ENCODE measurements around the gene PINLYP. TPM values are rescaled to one million over a fixed set of nuclear protein-coding genes. Genes with fewer than 3 reads are reported as not detected.

PINLYP gene
- total RNA-seq, 6 experiments from 2014 or later = 0.58 to 1.5 (median 0.81) TPM; not detected in 1

GRCh38 chr19:43541920-43542650, 33.5 kb upstream of the PINLYP start:
- intact Hi-C loops (cut with DNase I) = no loop called here
- ATAC-seq (peak; percentile 45 to 87 (median 60)), DNase-seq (no peak)
- Histone ChIP-seq H3K4me3 (no peak overlapping the region), H3K9me3 (no peaks in the 10 kb centered on the region), H3K36me3 (peaks cover 0 to 2% (median 0%) of the 10 kb centered on the region in 4 donors), H3K4me1 (peaks cover 0 to 10% (median 0%) of the 10 kb centered on the region in 4 donors), H3K27ac (peak overlapping the region in 1 of 3 donors; percentile 55), H3K27me3 (no peaks in the 10 kb centered on the region)
- WGBS (ENCODE audit: insufficient coverage, low coverage, low lambda C conversion rate, missing lambda C conversion rate) = 94% methylated on average over 4 of the region's 5 CpGs
- TF ChIP-seq POLR2A (IDR thresholded peaks at IDR 0.05) (no peak), CTCF (IDR thresholded peaks at IDR 0.05) (no peak)

DNA sequence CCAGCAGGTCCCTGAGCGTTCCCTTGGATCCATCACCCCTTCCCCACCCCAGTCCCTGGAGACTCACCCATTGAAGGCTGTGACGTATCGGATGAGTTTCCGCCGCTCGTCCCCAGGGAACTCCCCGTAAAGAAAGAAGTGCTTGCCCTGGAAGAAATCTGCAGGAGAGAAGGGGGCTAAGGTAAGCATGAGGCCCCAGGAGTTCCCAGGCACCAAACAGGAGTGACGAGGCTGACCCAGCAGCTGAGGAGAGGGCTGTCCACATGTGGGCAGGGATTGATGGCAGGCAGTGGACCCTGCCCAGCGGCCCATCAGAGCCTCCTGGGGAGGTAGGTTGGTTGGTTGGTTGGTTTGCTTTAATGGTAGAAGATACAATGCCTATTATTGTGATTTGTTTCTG, 31.5 kb upstream of the PINLYP start:
- no peaks in the 10 kb centered on the region for H3K27me3 ChIP-seq
- ATAC-seq (no peak), DNase-seq (peak in 1 of 3 donors; percentile 31)
- H3K4me3 ChIP-seq = no peak overlapping the region
- peaks cover 0 to 10% (median 0%) of the 10 kb centered on the region in 4 donors for H3K4me1 ChIP-seq
- H3K36me3 ChIP-seq = peaks cover 0 to 2% (median 0%) of the 10 kb centered on the region in 4 donors
- no CpG with 5 or more reads among the region's 9 CpGs for WGBS (ENCODE audit: insufficient coverage, low coverage, low lambda C conversion rate, missing lambda C conversion rate)
- H3K9me3 ChIP-seq = no peaks in the 10 kb centered on the region
- TF ChIP-seq POLR2A (IDR thresholded peaks at IDR 0.05) (no peak), CTCF (IDR thresholded peaks at IDR 0.05) (no peak)
- intact Hi-C loops (cut with DNase I) = no loop called here
- no peak overlapping the region for H3K27ac ChIP-seq

DNA sequence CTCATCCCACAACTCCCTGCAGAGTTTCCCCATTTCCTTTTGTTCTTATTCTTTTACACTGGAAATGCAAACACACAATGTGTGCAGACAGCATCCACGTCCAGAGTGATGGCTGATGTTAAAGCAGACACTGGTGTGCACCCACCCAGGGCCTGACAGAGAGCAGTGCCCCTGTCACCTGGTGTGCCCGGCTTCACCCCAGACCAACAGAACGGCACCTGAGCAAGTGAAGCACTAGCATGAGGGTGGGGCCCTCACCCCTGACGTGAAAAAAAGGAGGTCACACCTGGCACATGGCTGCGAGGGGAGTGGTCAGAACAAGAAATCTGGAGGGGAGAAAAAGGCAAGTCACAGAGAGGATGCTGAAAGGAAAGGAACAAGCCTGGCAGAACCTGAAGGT, 30.3 kb upstream of the PINLYP start:
- peaks cover 0 to 10% (median 0%) of the 10 kb centered on the region in 4 donors for H3K4me1 ChIP-seq
- WGBS (ENCODE audit: insufficient coverage, low coverage, low lambda C conversion rate, missing lambda C conversion rate) = 90% methylated on average over 5 of the region's 5 CpGs
- H3K27me3 ChIP-seq = no peaks in the 10 kb centered on the region
- TF ChIP-seq POLR2A (IDR thresholded peaks at IDR 0.05) = no peak
- no peak for TF ChIP-seq CTCF (IDR thresholded peaks at IDR 0.05)
- H3K36me3 ChIP-seq = peaks cover 0 to 2% (median 0%) of the 10 kb centered on the region in 4 donors
- H3K9me3 ChIP-seq = no peaks in the 10 kb centered on the region
- intact Hi-C loops (cut with DNase I) = no loop called here
- no peak overlapping the region for H3K27ac ChIP-seq
- ATAC-seq = no peak
- no peak overlapping the region for H3K4me3 ChIP-seq
- DNase-seq = no peak

- DNase-seq (no peak), ATAC-seq (no peak)
- intact Hi-C loops (cut with DNase I) = no loop called here
- WGBS (ENCODE audit: insufficient coverage, low coverage, low lambda C conversion rate, missing lambda C conversion rate) = 60% methylated on average over 2 of the region's 2 CpGs
- H3K4me3 ChIP-seq = no peak overlapping the region
- H3K27ac ChIP-seq = no peak overlapping the region
- peaks cover 0 to 10% (median 0%) of the 10 kb centered on the region in 4 donors for H3K4me1 ChIP-seq
- TF ChIP-seq POLR2A (IDR thresholded peaks at IDR 0.05) = no peak
- TF ChIP-seq CTCF (IDR thresholded peaks at IDR 0.05) = no peak
- no peaks in the 10 kb centered on the region for H3K9me3 ChIP-seq
- no peaks in the 10 kb centered on the region for H3K27me3 ChIP-seq
- peaks cover 0 to 6% (median 1%) of the 10 kb centered on the region in 4 donors for H3K36me3 ChIP-seq
Observed at GRCh38 chr19:43545981-43546380, 29.6 kb upstream of the PINLYP start.

Measured in right lobe of liver (tissue), 6 donors.